Inferior parietal cortex (tissue), 1 donor: ENCODE measurements around the gene F7.
"Not testable (repeated sequence)": the region's sequence is repeated elsewhere in the genome, so short reads cannot be mapped to it uniquely, and the experiment has no call there.

ENCODE experiments used
- DNase-seq: peaks from one replicate; pipeline ENCODE4 v3.0.0-alpha.2; 2016; ENCODE audit errors: extremely low spot score

The F7 gene

GRCh38 chr13:113102302-113102701 is 3.3 kb upstream of the F7 start:
- not testable (repeated sequence) for DNase-seq

GRCh38 chr13:113102727-113103126 is 2.9 kb upstream of the F7 start:
- DNase-seq = peak; percentile 29

- no peak for DNase-seq
Measured at GRCh38 chr13:113103646-113104045, 1.9 kb upstream of the F7 start.

- DNase-seq = no peak
Measured at GRCh38 chr13:113105921-113106452, 396 bp downstream of the F7 start.

GRCh38 chr13:113106711-113107351 is 1.2 kb downstream of the F7 start:
- no peak for DNase-seq

GRCh38 chr13:113108521-113108920 is 2.9 kb downstream of the F7 start:
- not testable (repeated sequence) for DNase-seq

- no peak for DNase-seq
Measured at GRCh38 chr13:113109151-113110047, 3.8 kb downstream of the F7 start.

GRCh38 chr13:113110048-113110851 is 4.7 kb downstream of the F7 start:
- no peak for DNase-seq

GRCh38 chr13:113110852-113111315 is 5.3 kb downstream of the F7 start:
- no peak for DNase-seq

GRCh38 chr13:113111821-113112220 is 6.2 kb downstream of the F7 start:
- DNase-seq = not testable (repeated sequence)

- DNase-seq = not testable (repeated sequence)
Measured at GRCh38 chr13:113112475-113112874, 6.9 kb downstream of the F7 start.

- DNase-seq = no peak
Measured at GRCh38 chr13:113112893-113113845, 7.6 kb downstream of the F7 start.

GRCh38 chr13:113113846-113114271 is 8.3 kb downstream of the F7 start:
- DNase-seq = no peak

- DNase-seq = no peak
Measured at GRCh38 chr13:113114511-113115362, 9.1 kb downstream of the F7 start.

GRCh38 chr13:113115363-113116205 is 10.0 kb downstream of the F7 start:
- DNase-seq = no peak

GRCh38 chr13:113116206-113116800 is 10.7 kb downstream of the F7 start:
- DNase-seq = no peak

- DNase-seq = no peak
Measured at GRCh38 chr13:113116871-113117271, 11.3 kb downstream of the F7 start.

- DNase-seq = no peak
Measured at GRCh38 chr13:113117335-113117872, 11.8 kb downstream of the F7 start.
